ENCODE data around the gene EPHB4.

DNA sequence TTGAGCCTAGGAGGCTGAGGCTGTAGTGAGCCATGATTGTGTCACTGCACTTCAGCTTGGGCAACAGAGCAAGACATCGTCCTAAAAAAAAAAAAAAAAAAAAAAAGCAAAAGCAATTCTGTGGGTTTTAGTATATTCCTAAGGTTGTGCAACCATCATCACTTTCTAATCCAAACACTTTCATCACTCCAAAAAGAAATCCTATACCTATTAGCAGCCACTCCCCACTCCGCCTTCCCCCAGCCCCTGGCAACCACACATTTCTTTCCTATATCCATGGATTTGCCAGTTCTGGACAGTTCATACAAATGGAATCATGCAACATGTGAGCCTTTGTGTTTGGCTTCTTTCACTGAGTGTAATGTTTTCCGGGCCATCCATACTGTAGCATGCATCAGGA, 73.6 kb downstream of the EPHB4 start:
- TF ChIP-seq ZNF776 (tag by site-specific recombination; IDR thresholded peaks at IDR 0.05; ENCODE audit: borderline replicate concordance), result no peak
- TF ChIP-seq, protein P1, sequence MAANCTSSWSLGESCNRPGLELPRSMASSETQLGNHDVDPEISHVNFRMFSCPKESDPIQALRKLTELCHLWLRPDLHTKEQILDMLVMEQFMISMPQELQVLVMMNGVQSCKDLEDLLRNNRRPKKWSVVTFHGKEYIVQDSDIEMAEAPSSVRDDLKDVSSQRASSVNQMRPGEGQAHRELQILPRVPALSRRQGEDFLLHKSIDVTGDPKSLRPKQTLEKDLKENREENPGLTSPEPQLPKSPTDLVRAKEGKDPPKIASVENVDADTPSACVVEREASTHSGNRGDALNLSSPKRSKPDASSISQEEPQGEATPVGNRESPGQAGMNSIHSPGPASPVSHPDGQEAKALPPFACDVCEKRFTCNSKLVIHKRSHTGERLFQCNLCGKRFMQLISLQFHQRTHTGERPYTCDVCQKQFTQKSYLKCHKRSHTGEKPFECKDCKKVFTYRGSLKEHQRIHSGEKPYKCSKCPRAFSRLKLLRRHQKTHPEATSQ (tag by site-specific recombination; IDR thresholded peaks at IDR 0.05), result no peak
- no peak for TF ChIP-seq ZNF768 (tag by site-specific recombination; IDR thresholded peaks at IDR 0.05)
- no peak for TF ChIP-seq ZNF133 (tag by site-specific recombination; IDR thresholded peaks at IDR 0.05)
- TF ChIP-seq, protein P2, sequence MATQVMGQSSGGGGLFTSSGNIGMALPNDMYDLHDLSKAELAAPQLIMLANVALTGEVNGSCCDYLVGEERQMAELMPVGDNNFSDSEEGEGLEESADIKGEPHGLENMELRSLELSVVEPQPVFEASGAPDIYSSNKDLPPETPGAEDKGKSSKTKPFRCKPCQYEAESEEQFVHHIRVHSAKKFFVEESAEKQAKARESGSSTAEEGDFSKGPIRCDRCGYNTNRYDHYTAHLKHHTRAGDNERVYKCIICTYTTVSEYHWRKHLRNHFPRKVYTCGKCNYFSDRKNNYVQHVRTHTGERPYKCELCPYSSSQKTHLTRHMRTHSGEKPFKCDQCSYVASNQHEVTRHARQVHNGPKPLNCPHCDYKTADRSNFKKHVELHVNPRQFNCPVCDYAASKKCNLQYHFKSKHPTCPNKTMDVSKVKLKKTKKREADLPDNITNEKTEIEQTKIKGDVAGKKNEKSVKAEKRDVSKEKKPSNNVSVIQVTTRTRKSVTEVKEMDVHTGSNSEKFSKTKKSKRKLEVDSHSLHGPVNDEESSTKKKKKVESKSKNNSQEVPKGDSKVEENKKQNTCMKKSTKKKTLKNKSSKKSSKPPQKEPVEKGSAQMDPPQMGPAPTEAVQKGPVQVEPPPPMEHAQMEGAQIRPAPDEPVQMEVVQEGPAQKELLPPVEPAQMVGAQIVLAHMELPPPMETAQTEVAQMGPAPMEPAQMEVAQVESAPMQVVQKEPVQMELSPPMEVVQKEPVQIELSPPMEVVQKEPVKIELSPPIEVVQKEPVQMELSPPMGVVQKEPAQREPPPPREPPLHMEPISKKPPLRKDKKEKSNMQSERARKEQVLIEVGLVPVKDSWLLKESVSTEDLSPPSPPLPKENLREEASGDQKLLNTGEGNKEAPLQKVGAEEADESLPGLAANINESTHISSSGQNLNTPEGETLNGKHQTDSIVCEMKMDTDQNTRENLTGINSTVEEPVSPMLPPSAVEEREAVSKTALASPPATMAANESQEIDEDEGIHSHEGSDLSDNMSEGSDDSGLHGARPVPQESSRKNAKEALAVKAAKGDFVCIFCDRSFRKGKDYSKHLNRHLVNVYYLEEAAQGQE (tag by site-specific recombination; IDR thresholded peaks at IDR 0.05), result no peak
- TF ChIP-seq ZNF837 (tag by site-specific recombination; IDR thresholded peaks at IDR 0.05), result no peak
- TF ChIP-seq, protein P3, sequence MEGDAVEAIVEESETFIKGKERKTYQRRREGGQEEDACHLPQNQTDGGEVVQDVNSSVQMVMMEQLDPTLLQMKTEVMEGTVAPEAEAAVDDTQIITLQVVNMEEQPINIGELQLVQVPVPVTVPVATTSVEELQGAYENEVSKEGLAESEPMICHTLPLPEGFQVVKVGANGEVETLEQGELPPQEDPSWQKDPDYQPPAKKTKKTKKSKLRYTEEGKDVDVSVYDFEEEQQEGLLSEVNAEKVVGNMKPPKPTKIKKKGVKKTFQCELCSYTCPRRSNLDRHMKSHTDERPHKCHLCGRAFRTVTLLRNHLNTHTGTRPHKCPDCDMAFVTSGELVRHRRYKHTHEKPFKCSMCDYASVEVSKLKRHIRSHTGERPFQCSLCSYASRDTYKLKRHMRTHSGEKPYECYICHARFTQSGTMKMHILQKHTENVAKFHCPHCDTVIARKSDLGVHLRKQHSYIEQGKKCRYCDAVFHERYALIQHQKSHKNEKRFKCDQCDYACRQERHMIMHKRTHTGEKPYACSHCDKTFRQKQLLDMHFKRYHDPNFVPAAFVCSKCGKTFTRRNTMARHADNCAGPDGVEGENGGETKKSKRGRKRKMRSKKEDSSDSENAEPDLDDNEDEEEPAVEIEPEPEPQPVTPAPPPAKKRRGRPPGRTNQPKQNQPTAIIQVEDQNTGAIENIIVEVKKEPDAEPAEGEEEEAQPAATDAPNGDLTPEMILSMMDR (tag by site-specific recombination; IDR thresholded peaks at IDR 0.05), result no peak
- TF ChIP-seq, protein P4, sequence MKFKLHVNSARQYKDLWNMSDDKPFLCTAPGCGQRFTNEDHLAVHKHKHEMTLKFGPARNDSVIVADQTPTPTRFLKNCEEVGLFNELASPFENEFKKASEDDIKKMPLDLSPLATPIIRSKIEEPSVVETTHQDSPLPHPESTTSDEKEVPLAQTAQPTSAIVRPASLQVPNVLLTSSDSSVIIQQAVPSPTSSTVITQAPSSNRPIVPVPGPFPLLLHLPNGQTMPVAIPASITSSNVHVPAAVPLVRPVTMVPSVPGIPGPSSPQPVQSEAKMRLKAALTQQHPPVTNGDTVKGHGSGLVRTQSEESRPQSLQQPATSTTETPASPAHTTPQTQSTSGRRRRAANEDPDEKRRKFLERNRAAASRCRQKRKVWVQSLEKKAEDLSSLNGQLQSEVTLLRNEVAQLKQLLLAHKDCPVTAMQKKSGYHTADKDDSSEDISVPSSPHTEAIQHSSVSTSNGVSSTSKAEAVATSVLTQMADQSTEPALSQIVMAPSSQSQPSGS (tag by site-specific recombination; IDR thresholded peaks at IDR 0.05; ENCODE audit: low read depth), result no peak
- no peak for TF ChIP-seq ZNF560 (tag by site-specific recombination; IDR thresholded peaks at IDR 0.05; ENCODE audit: borderline replicate concordance)
- TF ChIP-seq ZNF274 (IDR thresholded peaks at IDR 0.05; ENCODE audit: low read length), result no peak
- no peak for TF ChIP-seq ZNF274 (tag by site-specific recombination; IDR thresholded peaks at IDR 0.05; ENCODE audit: borderline replicate concordance)
- no peak for TF ChIP-seq ZEB2 (tag by site-specific recombination; IDR thresholded peaks at IDR 0.05)
- TF ChIP-seq ZNF621 (tag by site-specific recombination; IDR thresholded peaks at IDR 0.05), result no peak
- no peak for TF ChIP-seq ZNF677 (tag by site-specific recombination; IDR thresholded peaks at IDR 0.05)
